DOHH2 (cell line): ENCODE data around the gene GALNT2.

Experiments
- H3F3A ChIP-seq: fragments of 200-600 bp; sonication (generic), shearing (Covaris generic); 2 replicates; pipeline ENCODE4 v1.6.0; 2016; ENCODE audit warnings: antibody characterized with exemption, mild to moderate bottlenecking; ENCODE audit not compliant: control insufficient read depth, insufficient read depth
- H3K27ac ChIP-seq: fragments of 200-600 bp; sonication (generic); 2 replicates; pipeline ENCODE4 v1.5.1; 2014; ENCODE audit warnings: low read depth, mild to moderate bottlenecking, low read length, moderate library complexity
- H3K27me3 ChIP-seq: fragments of 200-600 bp; sonication (generic); 2 replicates; pipeline ENCODE4 v1.6.1; 2014; ENCODE audit warnings: mild to moderate bottlenecking, low read length, mixed read lengths; ENCODE audit not compliant: control insufficient read depth
- H3K36me3 ChIP-seq: fragments of 200-600 bp; sonication (generic); 2 replicates; pipeline ENCODE4 v1.6.1; 2014; ENCODE audit warnings: mild to moderate bottlenecking, low read length, moderate library complexity, mixed read lengths; ENCODE audit not compliant: control insufficient read depth
- H3K4me1 ChIP-seq: fragments of 200-600 bp; sonication (generic); 2 replicates; pipeline ENCODE4 v1.6.1; 2014; ENCODE audit warnings: mild to moderate bottlenecking, low read length, mixed read lengths; ENCODE audit not compliant: control insufficient read depth
- H3K4me2 ChIP-seq: fragments of 200-600 bp; sonication (generic); 2 replicates; pipeline ENCODE4 v1.6.0; 2014; ENCODE audit warnings: mild to moderate bottlenecking, low read length, moderate library complexity
- H3K4me3 ChIP-seq: fragments of 200-600 bp; sonication (generic); 2 replicates; pipeline ENCODE4 v1.5.1; 2014; ENCODE audit warnings: mild to moderate bottlenecking, low read length, mixed read lengths
- H3K79me2 ChIP-seq: fragments of 200-600 bp; sonication (generic); 2 replicates; pipeline ENCODE4 v1.6.1; 2014; ENCODE audit warnings: mild to moderate bottlenecking, low read length, mixed read lengths; ENCODE audit not compliant: control insufficient read depth
- H3K9me2 ChIP-seq: fragments of 200-600 bp; sonication (generic); replicated peaks from 2 replicates; pipeline ENCODE4 v1.6.1; 2014; ENCODE audit warnings: mild to moderate bottlenecking, low read length, mixed read lengths; ENCODE audit not compliant: control insufficient read depth
- H3K9me3 ChIP-seq: fragments of 200-600 bp; sonication (generic); 2 replicates; pipeline ENCODE4 v1.6.1; 2014; ENCODE audit warnings: antibody characterized with exemption, low read length, mixed read lengths; ENCODE audit not compliant: control insufficient read depth, insufficient read depth
- H4K20me1 ChIP-seq: fragments of 200-600 bp; sonication (generic); 2 replicates; pipeline ENCODE4 v1.6.0; 2014; ENCODE audit warnings: low read depth, mild to moderate bottlenecking, antibody characterized with exemption, low read length, moderate library complexity; ENCODE audit not compliant: control insufficient read depth, insufficient read depth
- CTCF ChIP-seq: fragments of 200-600 bp; sonication (generic); IDR thresholded peaks from one replicate; pipeline ENCODE4 v1.5.1; 2014; ENCODE audit warnings: antibody characterized with exemption, mild to moderate bottlenecking, low read depth, low read length; ENCODE audit not compliant: poor library complexity, severe bottlenecking
- EZH2phosphoT487 ChIP-seq: fragments of 200-600 bp; sonication (generic); IDR thresholded peaks from 2 replicates; pipeline ENCODE4 v1.6.1; 2017; ENCODE audit warnings: borderline replicate concordance, mild to moderate bottlenecking, antibody characterized with exemption, low read length, moderate library complexity, mixed read lengths

GALNT2 gene

GRCh38 chr1:230243583-230244353, 176.7 kb downstream of the GALNT2 start:
- no peak overlapping the region for H3K27ac ChIP-seq
- no peaks in the 10 kb centered on the region for H3K79me2 ChIP-seq
- no peaks in the 10 kb centered on the region for H3K27me3 ChIP-seq
- no peaks in the 10 kb centered on the region for H3K9me2 ChIP-seq
- TF ChIP-seq CTCF = no peak
- no peak for TF ChIP-seq EZH2phosphoT487
- no peak overlapping the region for H3K4me2 ChIP-seq
- H3K36me3 ChIP-seq = peaks cover 5% of the 10 kb centered on the region; the same call in 1 of the 2 replicates
- no peaks in the 10 kb centered on the region for H4K20me1 ChIP-seq
- no peaks in the 10 kb centered on the region for H3F3A ChIP-seq
- no peak overlapping the region for H3K4me3 ChIP-seq
- peaks cover 6% of the 10 kb centered on the region for H3K4me1 ChIP-seq
- no peaks in the 10 kb centered on the region for H3K9me3 ChIP-seq

- H3K4me2 ChIP-seq = no peak overlapping the region
- TF ChIP-seq CTCF = no peak
- no peak for TF ChIP-seq EZH2phosphoT487
- H3K27ac ChIP-seq = no peak overlapping the region
- no peaks in the 10 kb centered on the region for H3K9me3 ChIP-seq
- H3K79me2 ChIP-seq = no peaks in the 10 kb centered on the region
- no peaks in the 10 kb centered on the region for H3K27me3 ChIP-seq
- H3K36me3 ChIP-seq = peaks cover 14% of the 10 kb centered on the region; the same call in 1 of the 2 replicates
- H3K4me1 ChIP-seq = peaks cover 1% of the 10 kb centered on the region; the same call in 1 of the 2 replicates
- H3K9me2 ChIP-seq = no peaks in the 10 kb centered on the region
- H4K20me1 ChIP-seq = no peaks in the 10 kb centered on the region
- no peak overlapping the region for H3K4me3 ChIP-seq
- H3F3A ChIP-seq = no peaks in the 10 kb centered on the region
These were observed 179.5 kb downstream of the GALNT2 start for GRCh38 chr1:230246551-230246950.

GRCh38 chr1:230248016-230248888, 181.2 kb downstream of the GALNT2 start:
- no peaks in the 10 kb centered on the region for H3K9me2 ChIP-seq
- no peak for TF ChIP-seq CTCF
- no peak for TF ChIP-seq EZH2phosphoT487
- H3K4me2 ChIP-seq = no peak overlapping the region
- H4K20me1 ChIP-seq = no peaks in the 10 kb centered on the region
- H3K27me3 ChIP-seq = no peaks in the 10 kb centered on the region
- H3K4me3 ChIP-seq = no peak overlapping the region
- peaks cover 23% of the 10 kb centered on the region; the same call in 1 of the 2 replicates for H3K36me3 ChIP-seq
- no peak overlapping the region for H3K27ac ChIP-seq
- peaks cover 3% of the 10 kb centered on the region; the same call in 1 of the 2 replicates for H3K4me1 ChIP-seq
- H3F3A ChIP-seq = no peaks in the 10 kb centered on the region
- H3K9me3 ChIP-seq = no peaks in the 10 kb centered on the region
- H3K79me2 ChIP-seq = no peaks in the 10 kb centered on the region
